ENCODE data around the gene PISD.

PISD gene

DNA sequence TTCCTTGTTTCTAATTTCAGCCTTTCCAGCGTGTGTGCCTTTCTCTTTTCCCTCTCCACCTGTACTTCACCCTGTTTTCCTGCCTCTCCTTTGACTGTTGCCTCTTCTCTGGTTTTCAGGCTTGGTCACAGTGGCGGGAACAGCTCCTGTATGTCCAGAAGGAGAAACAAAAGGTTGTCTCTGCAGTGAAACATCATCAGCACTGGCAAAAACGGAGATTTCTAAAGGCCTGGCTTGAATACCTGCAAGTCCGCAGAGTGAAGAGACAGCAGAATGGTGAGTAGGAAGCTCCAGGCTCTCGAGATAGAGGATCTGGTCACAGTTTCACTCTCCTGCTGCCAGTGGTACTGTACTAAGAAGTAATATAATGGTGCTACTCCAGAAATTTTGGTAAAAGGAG lies 89.1 kb downstream of the PISD start:
- DNase-seq (ENCODE audit: low spot score): no peak

DNA sequence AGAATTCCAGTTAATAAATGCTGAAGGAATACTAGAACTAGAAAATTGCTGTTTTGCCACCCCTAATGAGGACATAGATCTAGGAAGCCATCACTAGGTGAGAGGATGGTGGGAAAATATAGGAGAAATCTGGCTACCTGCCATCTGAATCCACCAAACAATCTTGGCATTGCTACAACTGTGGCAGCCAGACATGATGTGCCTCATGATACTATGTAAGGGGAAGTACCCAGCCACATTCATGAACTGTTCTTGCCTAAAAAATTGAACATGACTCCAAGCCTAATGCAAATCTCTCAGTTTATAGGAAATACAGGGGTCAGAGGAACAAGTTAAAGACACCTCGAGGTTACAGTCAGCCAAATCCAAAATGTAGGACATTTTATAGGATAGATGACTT lies 92.9 kb downstream of the PISD start:
- no peak for DNase-seq (ENCODE audit: low spot score)
